ENCODE measurements around the gene CARD11. TPM values are rescaled to one million over a fixed set of nuclear protein-coding genes. Genes with fewer than 3 reads are reported as not detected.

CARD11 gene
- total RNA-seq, 1 experiment from 2014 or later, result 0.57 TPM

DNA sequence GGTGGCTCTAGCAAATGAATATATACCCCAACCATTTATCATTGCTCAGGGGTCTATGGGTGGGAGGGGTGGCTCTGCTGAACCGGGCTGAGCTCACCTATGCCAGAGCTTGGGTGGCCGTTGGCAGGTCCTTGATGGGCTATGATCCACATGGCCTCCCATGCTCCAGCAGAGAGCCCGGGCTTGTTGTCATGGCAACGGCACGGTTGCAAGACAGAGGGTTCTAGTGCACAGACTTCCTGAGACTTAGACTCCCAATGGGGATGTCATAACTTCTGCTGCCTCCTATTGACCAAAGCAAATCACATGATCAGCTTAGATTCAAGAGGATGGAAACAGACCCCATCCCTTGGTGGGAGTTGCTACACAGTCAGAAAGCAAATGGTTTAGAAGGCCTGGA lies 36.4 kb upstream of the CARD11 start:
- no peak overlapping the region for H3K4me3 ChIP-seq (replicated peaks in 1 of 2; ENCODE audit: low read depth in 1 of 2, low read length in 2 of 2)
- no peak overlapping the region for H2AFZ ChIP-seq (ENCODE audit: low read depth, low read length, poor library complexity, severe bottlenecking)
- DNase-seq (ENCODE audit: low read depth, low spot score), result no peak
- no peaks in the 10 kb centered on the region for H3K4me1 ChIP-seq (ENCODE audit: control insufficient read depth in 1 of 2, insufficient read depth in 2 of 2, low read length in 2 of 2)
- no peak overlapping the region for H3K9ac ChIP-seq (ENCODE audit: low read length)
- 0 out of 2 replicates have a peak, but pooled peaks cover 3% of the 10 kb centered on the region for H3K27me3 ChIP-seq (ENCODE audit: insufficient read depth, low read length)
- H3K9me3 ChIP-seq (ENCODE audit: control insufficient read depth in 1 of 2, insufficient read depth in 1 of 2, low read depth in 1 of 2, low read length in 2 of 2), result no peaks in the 10 kb centered on the region
- ChIA-PET POLR2A (no interaction called here), RAD21 (ENCODE audit: low non-redundant PET in 1 of 2, low total read pairs in 2 of 2, uncharacterized antibody in 2 of 2, unreplicated experiment in 2 of 2) (no interaction called here), CTCF (no interaction called here)
- intact Hi-C loops (cut with micrococcal nuclease), result no loop called here
- no peak for ATAC-seq
- H4K20me1 ChIP-seq (ENCODE audit: insufficient read depth), result no peaks in the 10 kb centered on the region
- no peaks in the 10 kb centered on the region for H3K36me3 ChIP-seq (ENCODE audit: control insufficient read depth in 1 of 2, insufficient read depth in 2 of 2, low read length in 2 of 2)
- H3K9me2 ChIP-seq (ENCODE audit: insufficient read depth), result no peaks in the 10 kb centered on the region
- no peak for TF ChIP-seq CEBPB (IDR thresholded peaks at IDR 0.05; ENCODE audit: low read depth)
- TF ChIP-seq ZFX (IDR thresholded peaks at IDR 0.05), result no peak
- no peaks in the 10 kb centered on the region for H3K79me2 ChIP-seq (ENCODE audit: insufficient read depth, low read length)
- no peak overlapping the region for H3K27ac ChIP-seq (ENCODE audit: low read depth, low read length)
- H3K4me2 ChIP-seq (ENCODE audit: low read length), result no peak overlapping the region
- BruUV-seq (replicated peaks), result no TSS peak

DNA sequence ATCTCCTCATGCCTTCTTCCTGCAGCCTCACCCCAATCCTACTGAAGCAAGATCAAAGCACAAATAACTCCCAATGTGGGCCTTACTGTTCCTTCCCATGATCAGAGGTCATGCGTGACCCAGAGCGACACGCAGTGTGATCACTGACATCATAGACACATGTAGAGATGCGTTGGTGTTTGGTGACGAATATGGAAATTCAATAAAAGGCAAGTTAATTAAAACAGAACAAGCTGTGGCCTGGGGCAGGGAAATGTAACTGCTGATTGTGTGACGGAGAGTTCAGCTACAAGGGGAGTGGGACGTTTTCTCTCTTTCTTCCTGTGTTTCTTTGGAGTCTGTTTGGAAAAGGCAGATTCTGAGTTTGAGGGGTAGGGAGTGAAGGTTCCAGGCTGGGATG lies 34.8 kb upstream of the CARD11 start:
- ChIA-PET POLR2A (no interaction called here), RAD21 (ENCODE audit: low non-redundant PET in 1 of 2, low total read pairs in 2 of 2, uncharacterized antibody in 2 of 2, unreplicated experiment in 2 of 2) (no interaction called here)
- TF ChIP-seq ZNF274 (IDR thresholded peaks at IDR 0.05; ENCODE audit: low read depth, low read length) (no peak), ZFX (IDR thresholded peaks at IDR 0.05) (no peak), TCF7L2 (IDR thresholded peaks at IDR 0.05; ENCODE audit: borderline replicate concordance, extremely low read depth, insufficient read depth, insufficient read length) (no peak), POLR2AphosphoS5 (IDR thresholded peaks at IDR 0.05; ENCODE audit: low read depth, low read length) (no peak), SRF (IDR thresholded peaks at IDR 0.05; ENCODE audit: low read depth) (no peak)

More for the DNA sequence above, 34.8 kb upstream of the CARD11 start:
- H2AFZ ChIP-seq (ENCODE audit: low read depth, low read length, poor library complexity, severe bottlenecking), result no peak overlapping the region
- H3K27ac ChIP-seq (ENCODE audit: low read depth, low read length), result no peak overlapping the region
- no peak overlapping the region for H3K9ac ChIP-seq (ENCODE audit: low read length)
- CTCF ChIA-PET, result no interaction called here
- no peaks in the 10 kb centered on the region for H3K79me2 ChIP-seq (ENCODE audit: insufficient read depth, low read length)
- intact Hi-C loops (cut with micrococcal nuclease), result no loop called here
- no peak overlapping the region for H3K4me2 ChIP-seq (ENCODE audit: low read length)
- H3K4me3 ChIP-seq (replicated peaks in 1 of 2; ENCODE audit: low read depth in 1 of 2, low read length in 2 of 2), result no peak overlapping the region
- ATAC-seq, result no peak
- no peaks in the 10 kb centered on the region for H4K20me1 ChIP-seq (ENCODE audit: insufficient read depth)
- H3K9me2 ChIP-seq (ENCODE audit: insufficient read depth), result no peaks in the 10 kb centered on the region
- H3K36me3 ChIP-seq (ENCODE audit: control insufficient read depth in 1 of 2, insufficient read depth in 2 of 2, low read length in 2 of 2), result no peaks in the 10 kb centered on the region
- DNase-seq (ENCODE audit: low read depth, low spot score), result no peak
- BruUV-seq (replicated peaks), result no TSS peak
- H3K4me1 ChIP-seq (ENCODE audit: control insufficient read depth in 1 of 2, insufficient read depth in 2 of 2, low read length in 2 of 2), result no peaks in the 10 kb centered on the region
- peaks cover 14% of the 10 kb centered on the region for H3K27me3 ChIP-seq (ENCODE audit: insufficient read depth, low read length)
- H3K9me3 ChIP-seq (ENCODE audit: control insufficient read depth in 1 of 2, insufficient read depth in 1 of 2, low read depth in 1 of 2, low read length in 2 of 2), result no peaks in the 10 kb centered on the region
